ENCODE data around the gene GTPBP2.
A peak's percentile ranks its signal among the peaks of the same experiment; 100 is the strongest.
"Not testable (repeated sequence)": the region's sequence is repeated elsewhere in the genome, so short reads cannot be mapped to it uniquely, and the experiment has no call there.

GTPBP2 gene, protein sequence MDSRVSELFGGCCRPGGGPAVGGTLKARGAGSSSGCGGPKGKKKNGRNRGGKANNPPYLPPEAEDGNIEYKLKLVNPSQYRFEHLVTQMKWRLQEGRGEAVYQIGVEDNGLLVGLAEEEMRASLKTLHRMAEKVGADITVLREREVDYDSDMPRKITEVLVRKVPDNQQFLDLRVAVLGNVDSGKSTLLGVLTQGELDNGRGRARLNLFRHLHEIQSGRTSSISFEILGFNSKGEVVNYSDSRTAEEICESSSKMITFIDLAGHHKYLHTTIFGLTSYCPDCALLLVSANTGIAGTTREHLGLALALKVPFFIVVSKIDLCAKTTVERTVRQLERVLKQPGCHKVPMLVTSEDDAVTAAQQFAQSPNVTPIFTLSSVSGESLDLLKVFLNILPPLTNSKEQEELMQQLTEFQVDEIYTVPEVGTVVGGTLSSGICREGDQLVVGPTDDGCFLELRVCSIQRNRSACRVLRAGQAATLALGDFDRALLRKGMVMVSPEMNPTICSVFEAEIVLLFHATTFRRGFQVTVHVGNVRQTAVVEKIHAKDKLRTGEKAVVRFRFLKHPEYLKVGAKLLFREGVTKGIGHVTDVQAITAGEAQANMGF

DNA sequence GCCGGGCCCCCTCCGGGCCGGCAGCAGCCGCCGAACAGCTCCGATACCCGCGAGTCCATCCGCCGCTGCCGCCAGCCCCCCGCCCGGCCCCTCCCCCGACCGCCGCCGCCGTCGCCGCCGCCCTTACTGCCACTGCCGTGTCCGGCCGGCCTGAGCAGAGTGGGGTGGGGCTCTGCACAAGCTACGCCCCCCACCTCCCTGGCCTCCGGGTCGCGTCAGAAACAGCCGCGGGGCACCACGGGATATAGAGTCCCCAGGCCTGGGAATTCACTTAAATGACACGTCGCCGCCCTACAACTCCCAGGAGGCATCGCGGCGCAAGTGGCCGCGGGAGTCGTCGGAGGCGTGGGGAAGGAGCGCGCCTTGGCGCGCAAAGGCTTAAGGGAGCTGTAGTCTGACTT, at the start of gene GTPBP2:
GTPBP2 (minus strand) TSS at position 161 of the 401 bp plus-strand sequence; CDS start at position 59, 102 bp downstream.
- DNase-seq, result peak; percentile 99

DNA sequence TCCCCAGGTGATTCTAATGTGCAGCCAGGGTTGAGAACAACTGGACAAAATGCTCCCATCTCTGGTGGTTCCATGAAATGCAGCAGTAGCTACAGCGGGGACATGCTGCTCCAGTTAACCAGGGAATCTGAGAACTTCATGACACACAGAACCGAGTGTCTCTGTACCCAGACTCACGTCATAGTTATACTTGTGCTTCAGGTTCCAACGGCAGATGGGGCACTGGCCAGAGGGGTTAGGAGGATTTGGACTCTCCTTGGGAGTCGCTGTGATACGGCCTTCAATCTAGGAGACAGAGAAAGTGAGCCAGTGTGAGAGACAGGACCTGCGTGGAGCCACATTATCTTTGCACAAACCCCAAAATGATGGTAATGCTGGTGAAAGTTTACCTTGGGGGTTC, 49.3 kb upstream of the GTPBP2 start:
- DNase-seq, result no peak

DNA sequence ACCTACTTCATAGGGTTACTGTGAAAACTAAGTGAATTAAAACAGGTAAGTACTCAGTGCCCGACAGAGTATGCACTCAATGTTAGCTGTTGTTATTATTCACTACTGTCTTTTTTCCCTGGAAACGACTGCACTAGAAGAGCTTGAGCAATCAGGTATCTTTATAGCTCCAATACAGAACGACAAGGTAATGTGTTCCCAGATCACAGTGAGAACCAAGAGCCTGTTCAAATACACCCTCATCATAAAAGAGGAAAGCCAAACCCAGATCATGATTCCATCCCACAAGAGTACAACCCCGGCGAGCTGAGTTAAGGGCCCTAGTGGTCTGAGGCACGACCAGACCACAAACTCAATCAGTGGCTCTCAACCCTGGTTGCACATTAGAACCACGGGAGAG, 48.7 kb upstream of the GTPBP2 start:
- no peak for DNase-seq

DNA sequence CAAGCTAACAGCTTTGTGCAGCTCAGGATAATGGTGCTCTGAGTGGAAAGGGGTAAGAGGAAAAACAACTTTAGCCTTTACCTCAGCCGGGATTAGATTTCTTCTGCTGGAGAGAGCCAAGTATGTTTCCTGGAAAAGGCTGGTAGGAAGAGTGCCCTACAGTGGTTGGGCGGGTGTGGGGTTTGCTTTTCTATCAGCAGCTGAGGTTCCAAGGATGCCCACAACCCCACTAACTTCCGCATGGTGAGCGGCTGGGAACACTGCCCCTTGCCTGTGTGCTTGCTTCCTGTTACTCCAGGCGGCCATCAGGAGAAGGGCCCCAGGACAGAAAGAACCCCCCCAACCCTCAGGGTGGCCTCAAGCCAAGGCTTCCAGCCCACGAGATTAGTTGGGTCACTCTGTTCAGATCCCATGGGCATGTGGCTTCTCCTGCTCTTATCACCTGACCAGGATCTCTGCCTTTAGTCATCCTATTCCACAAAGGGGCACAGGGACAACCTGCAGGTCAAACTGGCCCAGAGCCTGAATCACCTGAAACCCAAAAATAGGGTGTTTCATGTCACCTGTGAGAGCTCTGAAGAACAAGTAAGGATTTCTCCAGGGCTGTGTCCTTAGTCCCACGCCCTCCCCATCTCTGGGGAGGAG, 48.0 kb upstream of the GTPBP2 start:
- DNase-seq, result no peak

DNA sequence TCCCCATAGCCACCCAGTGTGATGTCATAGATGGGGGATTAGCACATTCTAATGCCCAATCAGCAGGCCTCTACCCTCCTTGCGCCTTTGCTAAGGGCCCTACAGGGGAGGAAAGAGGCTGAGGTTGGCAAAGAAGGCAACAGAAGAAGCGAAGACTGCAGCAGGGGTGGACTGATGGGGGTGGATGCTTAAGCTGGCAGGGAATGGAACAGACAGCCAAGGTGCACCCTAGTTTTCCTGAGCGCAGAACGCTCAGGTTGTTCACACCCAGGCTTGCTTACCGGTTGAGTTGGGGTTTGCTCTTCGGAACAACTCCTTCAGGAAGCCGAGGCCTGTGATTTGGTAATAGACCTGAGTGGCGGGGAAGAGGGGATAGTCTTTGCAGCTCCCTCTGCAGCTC, 45.9 kb upstream of the GTPBP2 start:
- no peak for DNase-seq

DNA sequence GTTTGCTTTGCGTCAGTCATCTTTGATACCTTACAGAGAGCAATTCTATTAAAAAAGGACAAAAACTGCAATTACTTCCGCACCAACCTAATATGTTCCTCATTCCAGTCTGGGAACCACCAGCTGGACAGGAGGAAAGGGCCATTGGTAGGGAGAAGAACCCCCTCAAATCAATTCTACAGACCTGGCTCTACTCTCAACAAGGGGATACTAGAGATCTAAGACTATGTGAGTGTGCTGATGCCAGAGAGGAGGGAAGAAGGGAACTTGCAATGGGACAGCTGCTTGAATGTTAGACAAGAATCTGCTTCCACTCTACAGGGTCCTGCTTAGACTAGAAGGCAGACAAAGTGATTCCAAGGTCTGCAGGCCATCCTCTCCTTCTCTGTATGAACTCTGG, 45.2 kb upstream of the GTPBP2 start:
- DNase-seq, result no peak

DNA sequence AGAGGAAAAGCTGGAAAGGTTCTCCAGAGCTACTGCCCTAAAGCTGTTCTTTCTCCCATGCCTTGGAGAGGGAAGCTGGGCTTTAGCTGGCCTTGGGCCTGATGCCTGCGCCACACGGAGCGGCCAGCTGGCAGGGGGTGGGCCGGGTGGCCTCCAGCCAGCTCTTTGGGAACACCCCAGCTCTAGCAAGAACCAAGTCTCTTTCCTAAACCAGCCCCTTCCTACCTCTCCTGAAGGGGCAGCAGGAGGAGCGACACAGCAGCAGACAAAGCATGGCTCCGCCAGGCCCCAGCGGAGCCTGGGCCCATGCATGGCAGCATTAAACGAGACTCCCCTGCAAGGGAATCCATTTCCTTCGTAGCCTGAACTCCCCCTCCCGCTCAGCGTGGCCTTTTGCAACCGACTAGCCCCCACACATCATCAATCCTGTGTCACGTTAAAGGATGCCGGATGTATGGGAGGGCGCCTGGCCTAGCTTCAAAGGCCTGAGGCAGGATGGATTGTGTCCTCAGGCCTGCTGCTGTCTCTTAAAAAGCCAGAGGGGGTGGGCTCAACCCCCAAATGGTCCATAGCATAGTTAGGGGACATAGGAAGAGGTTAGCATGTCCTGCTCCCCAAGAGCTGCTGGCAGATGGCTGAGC, 44.5 kb upstream of the GTPBP2 start:
- no peak for DNase-seq

DNA sequence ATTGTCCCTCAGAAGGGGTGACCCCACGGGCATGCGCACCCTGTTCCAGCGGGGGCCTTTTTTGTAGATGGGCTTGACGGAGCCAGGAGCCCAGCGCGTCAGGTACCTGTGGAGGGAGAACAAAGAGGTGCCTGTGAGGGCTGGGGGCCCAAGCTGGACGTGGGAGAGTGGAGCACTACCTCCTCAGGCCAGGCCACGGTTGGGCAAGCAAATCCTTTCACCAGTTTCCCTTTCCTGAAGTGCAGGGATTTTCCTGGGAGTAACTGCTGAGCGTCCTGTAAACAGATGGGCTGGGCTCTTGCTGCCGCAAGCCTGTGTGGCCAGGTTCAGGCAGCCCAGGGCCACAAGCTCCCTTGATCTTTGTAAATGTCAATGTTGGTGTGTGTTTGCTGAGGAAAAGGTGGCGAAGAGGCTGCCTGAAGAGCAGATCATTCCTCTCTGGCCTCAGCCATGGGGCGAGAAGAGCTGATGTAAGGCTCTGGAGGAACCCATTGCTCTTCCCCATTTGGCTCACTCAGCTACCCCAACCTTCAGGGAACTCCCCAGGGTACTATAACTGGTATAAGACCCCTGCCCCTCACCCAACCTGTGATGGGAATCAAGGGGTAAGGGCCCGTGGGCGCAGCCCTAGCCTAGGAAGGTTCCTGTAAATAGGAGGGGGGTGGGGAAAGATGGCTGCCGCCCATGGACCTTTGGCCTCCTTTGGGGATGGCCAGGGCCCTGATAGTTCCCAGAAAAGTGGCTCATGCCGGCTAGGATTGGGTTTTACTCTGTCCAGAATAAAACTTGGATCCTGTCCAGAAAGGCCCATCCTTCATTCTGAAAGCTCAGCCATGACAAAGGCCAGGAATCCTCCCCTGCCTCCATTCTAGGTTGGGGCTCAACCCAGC, 43.0 kb upstream of the GTPBP2 start:
- DNase-seq, result no peak

DNA sequence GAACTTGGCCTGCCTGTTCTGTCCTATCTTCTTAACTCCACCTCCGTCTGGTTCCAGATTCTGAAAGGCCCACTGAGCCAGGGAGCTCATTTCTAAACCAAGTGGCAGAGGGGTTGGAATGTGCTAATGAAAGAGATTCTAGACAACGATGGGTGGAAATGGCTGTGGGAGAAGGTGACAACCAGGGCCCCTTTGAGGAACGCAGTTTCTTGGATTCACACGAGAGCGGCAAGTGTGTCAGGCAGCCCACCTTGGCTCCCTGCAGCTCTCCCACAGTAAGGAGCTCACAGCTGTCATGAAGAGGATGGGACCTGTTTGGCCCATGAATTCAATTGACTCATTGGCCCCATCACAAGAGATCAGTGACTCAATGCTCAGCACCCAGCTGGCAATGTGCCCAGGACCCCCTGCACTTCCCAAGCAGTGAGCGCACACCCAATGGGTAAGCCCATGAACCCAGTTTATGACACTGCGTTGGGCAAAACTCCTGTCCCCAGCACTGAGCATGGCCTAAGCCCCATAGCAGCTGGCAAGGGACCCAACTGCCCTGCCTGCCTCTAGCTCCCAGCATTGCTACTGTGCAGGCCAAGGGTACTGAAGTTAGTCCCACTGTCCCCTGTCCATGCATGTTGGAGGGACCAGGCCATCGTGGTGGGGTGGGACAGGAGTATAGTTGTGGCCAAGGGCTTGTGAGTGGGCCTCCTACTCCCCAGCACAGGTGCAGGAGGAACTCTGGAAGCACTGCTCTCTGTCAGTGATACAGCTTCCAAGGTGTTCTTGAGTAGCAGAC, 42.1 kb upstream of the GTPBP2 start:
- no peak for DNase-seq

DNA sequence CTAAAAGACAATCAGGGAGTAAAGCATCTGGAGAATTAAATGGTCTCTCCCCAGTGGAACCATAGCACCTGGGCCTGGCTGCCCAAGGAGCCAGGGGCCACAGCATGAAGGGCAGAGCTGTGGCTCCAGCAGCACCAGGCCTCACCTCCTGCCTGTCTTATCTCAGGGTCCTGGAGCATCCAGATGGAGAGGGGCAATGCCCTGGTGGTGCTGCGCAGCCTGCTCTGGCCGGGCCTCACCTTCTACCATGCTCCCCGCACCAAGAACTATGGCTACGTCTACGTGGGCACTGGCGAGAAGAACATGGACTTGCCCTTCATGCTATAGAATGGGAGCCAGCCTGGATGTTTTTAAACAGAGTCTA, 41.5 kb upstream of the GTPBP2 start:
- DNase-seq, result no peak

DNA sequence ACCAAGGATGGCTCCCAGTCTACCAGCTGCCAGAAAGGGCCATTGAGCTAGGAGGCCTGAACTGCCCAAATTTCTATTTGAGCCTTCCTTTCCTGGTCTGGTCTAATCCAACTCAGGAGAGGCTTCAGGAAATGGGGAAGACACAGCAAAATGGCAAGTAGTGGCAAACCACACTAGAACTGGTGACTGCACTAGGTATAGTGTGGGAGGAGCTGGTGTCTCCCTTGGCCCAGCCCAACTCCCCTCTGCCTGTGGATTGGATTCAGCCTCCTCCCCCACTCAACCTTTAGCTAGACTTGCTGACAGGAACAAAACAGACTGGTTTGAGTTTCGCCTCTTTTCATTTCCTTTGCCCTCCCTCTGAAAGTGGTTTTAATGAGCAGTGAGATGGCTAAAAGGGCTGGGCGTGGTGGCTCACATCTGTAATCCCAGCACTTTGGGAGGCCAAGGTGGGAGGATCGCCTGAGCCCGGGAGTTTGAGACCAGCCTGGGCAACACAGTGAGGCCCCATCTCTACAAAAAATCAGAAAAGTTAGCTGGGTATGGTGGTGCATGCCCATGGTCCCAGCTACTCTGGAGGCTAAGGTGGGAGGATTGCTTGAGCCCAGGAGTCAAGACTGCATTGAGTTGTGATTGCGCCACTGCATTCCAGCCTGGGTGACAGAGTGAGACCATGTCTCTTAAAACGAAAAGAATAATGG, 41.0 kb upstream of the GTPBP2 start:
- no peak for DNase-seq

DNA sequence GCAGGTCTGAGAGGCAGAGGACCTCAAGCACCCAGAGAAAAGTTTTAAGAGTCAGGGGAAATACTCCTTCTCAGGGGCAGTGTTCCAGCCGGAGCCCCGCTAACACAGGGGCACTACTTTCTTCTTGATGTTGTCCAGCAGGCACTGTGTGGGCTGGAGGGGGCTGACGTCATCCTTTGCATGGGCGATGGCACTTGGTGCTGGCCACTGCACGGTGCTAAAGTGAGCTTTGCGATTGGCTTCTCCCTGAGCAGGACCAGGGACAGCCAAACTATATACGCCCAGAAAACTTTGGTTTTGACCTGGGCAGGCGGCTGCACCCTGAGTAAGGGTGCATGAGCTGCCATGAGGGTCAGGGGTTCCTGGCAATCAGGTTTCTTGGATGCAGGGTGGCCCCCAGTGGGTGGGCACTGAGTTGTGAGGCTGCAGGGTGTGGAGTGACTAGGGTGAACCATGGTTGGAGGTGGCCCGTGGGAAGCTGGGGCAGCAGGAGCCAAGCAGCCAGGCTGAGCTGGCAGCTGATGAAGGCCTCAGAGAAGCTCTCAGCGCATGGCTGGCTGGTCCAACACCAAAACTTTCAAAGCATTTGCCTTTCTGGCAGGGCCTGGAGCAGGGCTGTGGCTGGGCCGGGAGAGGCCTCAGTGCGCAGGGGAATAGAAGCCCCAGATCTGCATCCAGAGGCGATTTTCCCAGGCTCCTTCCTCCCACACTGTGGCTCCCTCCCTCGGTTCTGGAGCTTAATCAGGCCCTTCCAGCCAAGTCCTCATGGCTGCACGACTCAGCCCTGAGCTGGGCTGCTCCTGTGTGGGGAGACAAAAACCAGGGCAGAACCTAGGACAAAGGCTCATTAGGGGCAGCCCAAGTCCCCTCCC, 40.2 kb upstream of the GTPBP2 start:
- DNase-seq, result peak; percentile 75

DNA sequence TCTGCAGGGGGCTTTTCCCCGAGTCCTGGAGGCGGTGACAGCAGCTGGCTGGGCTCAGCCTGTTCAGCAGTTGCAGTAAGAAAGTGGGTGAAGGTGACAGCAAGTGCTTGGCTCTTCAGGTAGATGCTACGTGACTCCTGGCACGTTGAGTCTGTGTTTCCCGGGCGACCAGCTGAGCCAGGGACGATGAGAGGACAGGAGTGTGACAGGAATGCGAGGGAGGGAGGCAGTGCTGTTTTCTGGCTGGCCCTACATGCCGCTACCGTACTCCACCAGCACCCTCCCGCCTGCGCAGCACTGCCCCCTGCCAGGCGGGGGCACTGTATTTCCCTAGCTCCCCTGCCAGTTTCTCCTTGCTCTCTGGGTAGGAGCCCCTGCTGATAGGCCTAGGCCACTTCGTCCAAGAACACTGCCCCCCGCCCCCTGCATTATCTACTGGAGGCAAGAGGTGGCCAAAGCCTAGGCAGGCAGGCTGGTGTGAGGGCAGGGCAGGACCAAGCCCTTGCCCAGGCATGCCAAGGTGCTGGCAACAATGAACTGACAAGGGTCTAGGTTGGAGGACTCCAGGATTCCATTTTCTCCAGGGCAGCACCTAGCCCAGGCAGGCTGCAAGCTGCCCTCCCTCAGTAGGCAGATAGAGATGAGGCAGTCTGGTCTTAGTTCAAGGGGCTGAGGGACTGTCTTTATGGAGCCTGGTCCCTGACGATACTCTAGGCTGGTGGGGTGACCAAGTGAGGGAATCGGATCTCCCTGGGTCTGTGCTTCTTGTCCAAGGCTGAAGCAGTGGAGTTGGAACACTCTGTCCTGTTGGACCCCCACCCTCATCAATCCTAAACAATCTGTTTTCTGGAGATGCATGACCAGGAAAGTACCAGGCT, 39.3 kb upstream of the GTPBP2 start:
- peak; percentile 72 for DNase-seq

DNA sequence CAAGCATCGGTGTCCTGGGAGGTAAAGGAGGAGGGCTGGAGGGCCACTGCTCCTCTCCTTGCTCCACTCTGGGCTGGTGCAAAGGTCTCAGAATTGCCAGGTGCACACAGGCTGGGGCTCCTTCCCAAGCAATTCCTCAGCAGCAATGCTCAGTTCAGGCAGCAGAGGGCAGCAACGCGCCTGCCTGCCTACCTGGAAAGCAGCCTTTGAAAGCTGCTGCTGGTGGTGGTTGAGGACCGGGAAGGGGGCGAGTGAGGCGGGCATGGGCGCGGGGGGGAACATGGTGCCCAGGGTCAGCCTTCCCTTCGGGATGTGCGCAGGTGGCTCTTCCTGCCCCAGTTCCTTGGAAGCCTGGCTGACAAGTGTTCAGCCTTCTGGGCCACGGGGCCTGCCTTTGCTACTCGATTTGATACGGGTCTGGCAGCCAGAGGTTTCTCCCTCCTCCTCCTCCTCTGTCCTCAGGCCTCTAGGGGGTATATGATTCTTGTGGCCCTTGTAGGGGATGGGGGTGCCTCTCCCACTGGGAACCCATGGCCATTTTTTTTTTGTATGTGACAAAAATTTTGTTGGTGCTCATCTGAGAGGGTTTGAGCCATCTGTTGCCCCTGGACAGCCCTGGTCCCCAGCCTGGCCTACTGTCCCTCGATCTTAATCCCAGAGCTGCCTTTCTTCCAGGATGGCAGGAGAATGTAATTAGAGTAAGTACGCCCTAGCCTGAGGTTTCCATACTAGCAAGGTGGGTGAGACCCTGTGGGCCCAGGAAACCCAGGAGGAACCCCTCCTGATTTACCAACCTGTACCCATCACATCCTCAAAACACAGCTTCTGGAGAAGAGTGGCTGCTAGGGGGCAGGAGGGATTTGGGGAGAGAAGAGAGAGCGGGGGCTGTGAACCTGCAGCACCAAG, 38.4 kb upstream of the GTPBP2 start:
- peak; percentile 93 for DNase-seq

DNA sequence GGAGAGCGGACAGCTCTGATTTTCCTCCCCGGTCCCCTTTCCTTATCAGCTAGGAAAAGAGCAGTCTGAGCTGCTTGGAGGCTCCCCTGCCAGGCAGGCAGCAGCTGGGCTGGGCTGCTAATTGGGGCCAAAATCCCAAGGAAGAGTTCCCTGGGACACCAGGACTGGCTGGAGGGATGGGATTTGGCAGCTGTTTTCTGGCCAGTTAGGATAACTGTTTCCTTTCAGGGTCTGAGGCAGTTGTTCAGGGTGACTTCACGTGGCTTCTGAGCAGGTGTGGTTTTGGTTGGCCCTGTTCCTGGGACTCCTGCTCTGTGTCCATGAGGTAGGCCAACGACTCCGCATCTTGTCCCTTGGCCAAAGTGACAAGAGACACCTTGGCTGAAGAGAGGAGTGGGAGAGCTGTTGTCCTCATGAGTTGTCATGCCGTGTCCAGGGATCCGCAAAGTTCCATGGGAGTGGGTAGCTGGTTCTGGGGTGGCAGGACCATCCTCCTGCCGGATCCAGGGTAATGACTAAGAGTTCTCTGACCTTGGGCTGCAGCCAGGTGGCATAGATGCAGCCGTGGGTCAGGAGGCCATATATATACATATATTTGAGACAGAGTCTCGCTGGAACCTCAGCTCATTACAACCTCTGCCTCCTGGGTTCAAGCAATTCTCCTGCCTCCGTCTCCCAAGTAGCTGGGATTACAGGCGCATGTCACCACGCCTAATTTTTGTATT, 37.3 kb upstream of the GTPBP2 start:
- no peak for DNase-seq

DNA sequence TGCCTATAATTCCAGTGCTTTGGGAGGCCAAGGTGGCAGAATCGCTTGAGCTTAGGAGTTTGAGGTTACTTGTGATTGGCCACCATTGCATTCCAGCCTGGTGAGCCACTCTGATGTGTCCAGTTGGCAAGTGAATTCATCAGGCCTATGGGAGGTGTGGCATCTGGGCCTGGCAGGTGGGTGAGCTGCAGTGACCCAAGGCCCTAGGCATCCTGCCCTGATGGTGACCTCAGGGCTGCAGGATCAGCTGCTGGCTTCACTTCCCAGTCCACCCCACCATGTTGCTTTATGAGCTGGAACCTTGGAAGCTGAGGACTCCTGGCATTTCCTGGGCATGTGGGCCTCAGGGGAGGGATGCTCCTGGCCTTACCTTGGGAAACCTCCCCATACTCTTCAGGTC, 36.3 kb upstream of the GTPBP2 start:
- no peak for DNase-seq

DNA sequence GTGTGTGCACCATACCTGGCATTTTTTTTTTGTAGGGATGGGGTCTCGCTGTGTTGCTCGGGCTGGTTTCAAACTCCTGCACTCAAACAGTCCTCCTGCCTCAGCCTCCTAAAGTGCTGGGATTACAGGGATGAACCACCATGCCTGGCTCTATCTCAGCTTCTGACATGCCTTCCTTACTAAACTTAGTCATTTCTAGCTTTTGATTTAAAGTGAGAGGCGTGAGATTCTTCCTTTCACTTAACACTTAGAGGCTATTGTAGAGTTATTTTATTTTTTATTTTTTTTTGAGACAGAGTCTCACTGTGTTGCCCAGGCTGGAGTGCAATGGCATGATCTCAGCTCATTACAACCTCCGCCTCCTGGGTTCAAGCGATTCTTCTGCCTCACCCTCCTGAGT, 33.9 kb upstream of the GTPBP2 start:
- not testable (repeated sequence) for DNase-seq

Measured in right forelimb (tissue), 1 donor.